Activated CD8-positive, alpha-beta memory T cell treated with anti-CD3 and anti-CD28 coated beads, Interleukin-2, amount 10 ng/mL, durations not matched to agents 7 days and 5 days (primary cell): ENCODE data around the gene SAE1. TPM values are rescaled to one million over a fixed set of nuclear protein-coding genes. Genes with fewer than 3 reads are reported as not detected.

Experiments used
- ATAC-seq: fragments of 150-1000 bp; cut with Tn5 transposase; one replicate; pipeline ENCODE4 v1.10.0; 2021; ENCODE audit warnings: moderate library complexity
- CTCF ChIA-PET: fragments of 350-600 bp; sonication (Branson Sonifier 250); formaldehyde crosslinking; loops from one replicate; lab custom pipeline; 2021; ENCODE audit warnings: antibody characterized with exemption; lab: Charles Lee
- DNase-seq: peaks from one replicate; pipeline ENCODE4 v3.0.0-alpha.2; 2020
- H3K27ac Mint-ChIP-seq: one replicate; pipeline ENCODE4 v1.8.0; 2021; ENCODE audit warnings: mild to moderate bottlenecking, mixed read lengths
- H3K27me3 Mint-ChIP-seq: one replicate; pipeline ENCODE4 v1.8.0; 2021; ENCODE audit warnings: mixed read lengths
- H3K36me3 Mint-ChIP-seq: one replicate; pipeline ENCODE4 v1.8.0; 2021; ENCODE audit warnings: mild to moderate bottlenecking, mixed read lengths
- H3K4me1 Mint-ChIP-seq: one replicate; pipeline ENCODE4 v1.8.0; 2021; ENCODE audit warnings: mixed read lengths
- H3K4me3 Mint-ChIP-seq: one replicate; pipeline ENCODE4 v1.8.0; 2021; ENCODE audit warnings: mild to moderate bottlenecking, moderate library complexity, mixed read lengths
- H3K9me3 Mint-ChIP-seq: one replicate; pipeline ENCODE4 v1.8.0; 2022; ENCODE audit warnings: low read depth, mixed read lengths
- total RNA-seq, 2 experiments: library from RNA; stranded (reverse); gene quantifications; one replicate each; pipeline ENCODE4 v1.2.3, GENCODE V29; 2021

SAE1 gene
- total RNA-seq, 2 experiments from 2014 or later, result 153 to 171 TPM

DNA sequence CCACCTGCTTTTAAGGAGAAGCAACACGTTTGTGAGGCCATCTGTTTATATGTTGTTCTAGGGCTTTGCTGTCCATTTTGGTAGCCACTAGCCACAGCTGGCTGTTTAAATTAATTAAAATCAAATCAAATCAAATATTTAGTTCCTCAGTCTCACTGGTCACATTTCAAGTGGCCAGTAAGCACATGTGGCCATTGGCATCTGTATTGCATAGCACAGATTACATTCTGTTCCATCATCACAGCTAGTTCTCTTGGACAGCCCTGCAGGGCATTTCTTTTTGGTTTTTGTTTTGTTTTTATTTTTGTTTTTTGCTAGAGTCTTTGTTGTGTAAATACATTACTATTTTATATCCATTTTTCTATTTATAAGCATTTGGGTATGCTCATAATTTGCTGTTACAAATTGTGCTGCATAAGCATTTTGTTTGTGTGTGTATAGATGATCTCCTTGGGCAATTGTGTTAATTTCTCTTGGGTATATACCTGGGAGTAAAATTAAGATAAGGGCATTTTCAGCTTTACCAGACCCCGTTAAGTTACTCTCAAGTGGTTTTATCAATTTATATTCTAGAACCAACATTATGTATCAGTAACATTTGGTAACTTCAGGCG, 31.3 kb downstream of the SAE1 start:
- Mint-ChIP-seq H3K4me3 (no peak overlapping the region), H3K27me3 (no peaks in the 10 kb centered on the region), H3K4me1 (peaks cover 30% of the 10 kb centered on the region), H3K9me3 (no peaks in the 10 kb centered on the region), H3K27ac (no peak overlapping the region), H3K36me3 (peaks cover 41% of the 10 kb centered on the region)
- ATAC-seq, result no peak
- DNase-seq, result no peak
- CTCF ChIA-PET, result interaction anchor here (0.6 to 1.7 kb wide), 6 partner anchors 25 to 171 kb away, joined by 3 to 7 read pairs (median 4); no protein-coding TSS in a partner anchor

DNA sequence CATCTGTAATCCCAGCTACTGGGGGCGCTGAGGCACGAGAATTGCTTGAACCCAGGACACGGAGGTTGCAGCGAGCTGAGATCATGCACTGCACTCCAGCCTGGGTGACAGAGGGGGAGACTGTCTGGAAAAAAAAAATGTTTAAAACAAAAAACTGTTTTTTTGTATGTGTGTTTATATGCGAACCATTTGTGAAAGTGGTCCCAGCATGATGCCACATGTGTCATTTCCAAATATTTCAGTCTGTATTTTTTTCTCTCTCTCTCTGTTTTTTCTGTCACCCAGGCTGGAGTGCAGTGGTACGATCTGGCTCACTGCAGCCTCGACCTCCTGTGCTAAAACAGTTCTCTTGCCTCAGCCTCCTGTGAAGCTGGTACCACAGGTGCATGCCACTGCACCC, 37.4 kb downstream of the SAE1 start:
- H3K4me3 Mint-ChIP-seq, result no peak overlapping the region
- no peak overlapping the region for H3K27ac Mint-ChIP-seq

DNA sequence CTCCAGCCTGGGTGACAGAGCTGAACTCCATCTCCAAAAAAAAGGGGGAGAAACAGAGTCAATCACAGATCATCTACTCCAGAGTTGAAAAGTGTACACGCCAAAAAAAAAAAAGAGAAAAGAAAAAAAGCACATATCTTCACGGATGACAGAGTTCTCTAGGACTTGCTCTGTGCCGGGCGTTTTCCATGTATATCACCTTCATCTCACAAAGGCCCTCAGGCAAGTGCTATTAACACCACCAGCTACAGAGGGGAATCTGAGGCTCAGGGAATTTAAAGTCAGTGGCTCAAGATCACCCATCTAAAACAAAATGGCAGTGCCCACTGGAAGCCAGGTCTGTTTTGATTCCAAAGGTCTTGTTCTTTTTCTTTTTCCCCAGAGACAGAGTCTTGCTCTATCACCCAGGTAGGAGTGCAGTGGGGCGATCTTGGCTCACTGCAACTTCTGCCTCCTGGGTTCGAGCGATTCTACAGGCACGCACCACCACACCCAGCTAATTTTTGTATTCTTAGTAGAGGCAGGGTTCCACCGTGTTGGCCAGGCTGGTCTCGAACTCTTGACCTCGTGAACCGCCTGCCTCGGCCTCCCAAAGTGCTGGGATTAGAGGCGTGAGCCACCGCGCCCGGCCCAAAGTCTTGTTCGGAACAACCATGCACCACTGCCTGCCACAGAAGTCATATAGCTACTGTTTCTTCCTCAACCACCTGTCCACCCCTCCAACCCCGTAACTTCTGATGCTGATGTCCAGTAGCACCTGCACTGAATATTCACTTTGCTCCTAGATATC, 42.2 kb downstream of the SAE1 start:
- Mint-ChIP-seq H3K4me1 (peaks cover 32% of the 10 kb centered on the region), H3K27ac (no peak overlapping the region), H3K4me3 (no peak overlapping the region), H3K27me3 (no peaks in the 10 kb centered on the region), H3K9me3 (no peaks in the 10 kb centered on the region), H3K36me3 (peaks cover 52% of the 10 kb centered on the region)
- DNase-seq, result no peak
- CTCF ChIA-PET, result interaction anchor here (1.1 kb wide), 1 partner anchor 71 kb away, joined by 4 read pairs; no protein-coding TSS in a partner anchor
- ATAC-seq, result no peak

More for the DNA sequence above, 37.4 kb downstream of the SAE1 start:
- Mint-ChIP-seq H3K4me1 (peaks cover 6% of the 10 kb centered on the region), H3K36me3 (peaks cover 36% of the 10 kb centered on the region), H3K9me3 (no peaks in the 10 kb centered on the region), H3K27me3 (no peaks in the 10 kb centered on the region)
- ATAC-seq (no peak), DNase-seq (no peak)
- CTCF ChIA-PET, result interaction anchor here (1.0 kb wide), 1 partner anchor 37 kb away, joined by 3 read pairs; no protein-coding TSS in a partner anchor

DNA sequence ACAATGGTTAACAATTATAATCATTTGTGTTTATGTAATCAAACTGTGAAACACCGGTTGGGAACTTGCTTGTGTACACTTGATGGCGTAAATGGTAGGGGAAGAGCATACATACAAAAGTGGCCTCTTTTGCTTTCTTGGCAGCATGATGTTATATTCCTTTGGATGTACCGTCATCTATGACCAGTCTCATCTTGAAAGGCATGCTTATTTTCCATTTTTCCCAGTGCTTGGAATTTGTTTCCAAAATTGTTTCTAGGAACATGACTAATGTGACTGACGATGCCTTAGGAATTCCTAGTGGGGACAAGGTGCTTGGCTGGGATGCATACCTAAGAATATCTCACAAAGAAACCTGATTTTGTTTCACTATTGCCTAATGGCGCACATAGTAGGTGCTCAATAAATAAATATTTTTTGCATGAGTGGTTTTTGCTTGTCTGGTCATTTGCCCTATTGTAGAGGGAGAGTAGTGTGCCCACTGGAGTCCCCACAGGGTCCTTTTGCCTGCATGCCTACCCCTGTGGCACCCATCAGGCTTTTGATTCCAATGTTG, 45.5 kb downstream of the SAE1 start:
- no peak overlapping the region for H3K4me3 Mint-ChIP-seq
- peak; percentile 32 for ATAC-seq
- peaks cover 55% of the 10 kb centered on the region for H3K4me1 Mint-ChIP-seq
- H3K27me3 Mint-ChIP-seq, result no peaks in the 10 kb centered on the region
- peaks cover 54% of the 10 kb centered on the region for H3K36me3 Mint-ChIP-seq
- no peaks in the 10 kb centered on the region for H3K9me3 Mint-ChIP-seq
- DNase-seq, result no peak
- peak overlapping the region; percentile 74 for H3K27ac Mint-ChIP-seq
- CTCF ChIA-PET, result interaction anchor here (0.9 to 3.0 kb wide), 4 partner anchors 10 to 215 kb away, joined by 3 to 9 read pairs (median 6); no protein-coding TSS in a partner anchor

DNA sequence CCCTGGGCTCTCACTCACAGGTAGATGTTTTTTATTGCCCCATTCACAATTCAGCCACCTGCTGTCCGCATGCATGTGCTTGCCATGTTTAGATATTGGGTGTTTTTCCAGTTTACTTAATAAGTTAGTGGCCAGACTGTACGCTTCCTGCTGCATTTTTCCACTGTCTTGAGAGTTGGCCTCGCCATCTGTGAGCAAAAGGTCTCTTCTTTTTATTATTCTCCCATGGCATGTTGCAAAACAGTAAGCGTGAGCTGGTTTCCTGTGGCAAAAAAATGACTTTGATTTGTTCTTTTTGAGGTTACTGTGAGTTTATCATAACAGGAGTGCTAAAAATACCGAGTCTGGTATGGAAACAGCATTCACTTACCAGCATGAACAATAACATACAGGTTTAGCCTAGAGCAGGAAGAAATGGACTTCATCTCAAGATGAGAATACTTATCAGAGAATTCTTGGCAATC, 46.0 kb downstream of the SAE1 start:
- Mint-ChIP-seq H3K4me1 (peaks cover 55% of the 10 kb centered on the region), H3K9me3 (no peaks in the 10 kb centered on the region), H3K27ac (peak overlapping the region; percentile 74), H3K4me3 (no peak overlapping the region), H3K36me3 (peaks cover 54% of the 10 kb centered on the region), H3K27me3 (no peaks in the 10 kb centered on the region)
- DNase-seq (peak; percentile 46), ATAC-seq (peak; percentile 65)
- CTCF ChIA-PET, result interaction anchor here (0.7 to 3.0 kb wide), 7 partner anchors 10 to 214 kb away, joined by 3 to 9 read pairs (median 4); no protein-coding TSS in a partner anchor

DNA sequence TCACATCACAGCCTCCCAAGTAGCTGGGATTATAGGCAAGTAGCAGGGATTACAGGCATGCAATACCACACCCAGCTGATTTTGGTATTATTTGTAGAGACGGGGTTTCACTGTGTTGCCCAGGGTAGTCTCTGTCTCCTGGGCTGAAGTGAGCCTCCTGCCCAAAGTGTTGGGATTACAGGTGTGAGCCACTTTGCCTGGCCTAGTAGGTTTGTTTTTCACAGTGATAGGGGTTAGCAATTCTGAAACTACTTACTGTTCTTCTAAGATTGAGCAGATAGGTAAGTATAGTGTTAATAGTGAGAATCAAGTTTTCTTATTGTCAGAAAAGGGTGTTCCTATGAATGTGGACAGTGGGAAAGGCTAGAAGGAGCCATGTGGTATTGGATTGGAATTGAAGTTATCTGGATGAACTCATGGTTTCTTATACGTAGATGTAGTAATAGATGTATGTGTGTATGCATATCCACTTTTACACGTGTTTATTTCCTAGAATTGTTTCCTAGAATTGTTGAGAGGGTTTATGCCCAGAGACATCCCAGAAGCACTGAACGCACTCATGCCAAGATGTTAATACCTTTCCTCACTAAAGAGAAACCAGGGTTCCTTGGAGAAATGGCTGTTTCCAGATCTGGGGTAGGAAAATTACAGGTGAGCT, 49.1 kb downstream of the SAE1 start:
- ATAC-seq (no peak), DNase-seq (no peak)
- peaks cover 63% of the 10 kb centered on the region for H3K36me3 Mint-ChIP-seq
- no peak overlapping the region for H3K27ac Mint-ChIP-seq
- CTCF ChIA-PET, result interaction anchor here (2.0 kb wide), 1 partner anchor 64 kb away, joined by 4 read pairs; no protein-coding TSS in a partner anchor
- H3K27me3 Mint-ChIP-seq, result no peaks in the 10 kb centered on the region
- H3K4me1 Mint-ChIP-seq, result peaks cover 78% of the 10 kb centered on the region
- no peak overlapping the region for H3K4me3 Mint-ChIP-seq
- no peaks in the 10 kb centered on the region for H3K9me3 Mint-ChIP-seq

DNA sequence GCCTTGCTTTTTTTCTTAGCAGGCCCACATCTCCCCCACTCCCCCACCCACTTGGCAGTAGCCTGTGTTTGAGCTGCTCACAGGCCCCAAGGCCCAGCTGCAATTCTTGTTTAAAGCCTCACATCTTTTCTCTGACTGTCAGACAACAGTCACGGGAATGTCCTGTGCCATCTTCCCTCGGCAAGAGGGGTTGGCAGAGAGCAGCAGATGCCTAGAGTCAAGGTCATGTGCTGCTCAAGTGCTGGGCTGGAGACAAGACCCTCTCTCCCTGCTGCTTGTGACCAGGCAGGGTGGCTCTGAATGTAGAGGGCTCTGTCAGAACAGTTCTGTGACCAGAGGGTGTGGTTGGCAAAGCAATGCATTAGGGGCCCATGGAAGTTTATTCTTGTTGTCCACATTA, 53.0 kb downstream of the SAE1 start:
- peaks cover 51% of the 10 kb centered on the region for H3K36me3 Mint-ChIP-seq

DNA sequence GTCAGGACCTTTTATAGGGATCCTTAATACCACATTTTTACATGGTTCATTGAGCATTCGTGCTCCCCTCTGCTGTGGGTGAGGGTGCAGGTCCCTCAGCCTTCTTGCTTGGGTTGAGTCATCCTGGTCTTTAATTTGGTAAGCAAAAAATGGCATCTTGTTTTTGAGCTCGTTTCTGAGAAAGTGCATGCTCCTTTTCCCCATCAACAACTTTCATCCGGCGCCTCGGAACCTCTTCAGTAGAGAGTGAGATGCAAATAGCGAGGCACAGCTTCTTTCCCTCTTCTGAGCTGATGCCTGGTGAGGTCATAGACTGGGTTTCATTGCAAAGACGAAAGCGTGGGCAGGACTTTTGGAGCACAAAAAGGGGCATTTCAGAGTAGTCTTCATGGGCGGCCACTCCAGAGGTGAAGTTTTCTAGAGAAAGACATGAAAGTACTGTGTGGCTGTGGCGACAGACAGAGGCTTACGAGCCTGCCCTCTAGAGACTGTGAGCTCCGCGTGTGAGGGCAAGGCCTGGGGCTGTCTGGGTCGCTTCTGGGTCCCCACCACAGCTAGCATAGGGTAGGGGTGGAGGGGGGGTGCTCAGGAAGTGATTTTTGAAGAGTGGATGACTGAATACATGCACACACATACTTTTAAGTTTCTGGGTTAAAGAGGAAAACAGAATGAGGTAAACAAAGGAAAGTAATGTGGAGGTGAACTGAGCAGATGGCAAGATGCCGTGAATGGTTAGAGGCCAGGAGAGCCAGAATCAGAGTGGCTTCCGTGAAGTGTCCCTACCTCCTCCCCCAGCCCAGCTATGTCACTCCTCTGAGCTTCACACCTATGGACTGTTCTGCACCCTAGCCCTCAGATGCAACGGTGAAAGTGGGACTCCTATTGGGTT, 56.1 kb downstream of the SAE1 start:
- DNase-seq (peak; percentile 86), ATAC-seq (peak; percentile 78)
- H3K27me3 Mint-ChIP-seq, result no peaks in the 10 kb centered on the region
- peaks cover 55% of the 10 kb centered on the region for H3K36me3 Mint-ChIP-seq
- peak overlapping the region; percentile 31 for H3K4me3 Mint-ChIP-seq
- peaks cover 73% of the 10 kb centered on the region for H3K4me1 Mint-ChIP-seq
- H3K9me3 Mint-ChIP-seq, result no peaks in the 10 kb centered on the region
- CTCF ChIA-PET, result interaction anchor here (0.7 to 3.8 kb wide), 23 partner anchors 9 to 196 kb away, joined by 3 to 25 read pairs (median 4); partner anchors contain the start of genes CCDC9, SAE1 and ZC3H4
- peak overlapping the region; percentile 88 for H3K27ac Mint-ChIP-seq

More for the DNA sequence above, 53.0 kb downstream of the SAE1 start:
- H3K9me3 Mint-ChIP-seq, result no peaks in the 10 kb centered on the region
- CTCF ChIA-PET, result interaction anchor here (3.2 kb wide), 1 partner anchor 61 kb away, joined by 14 read pairs; no protein-coding TSS in a partner anchor
- no peak overlapping the region for H3K27ac Mint-ChIP-seq
- no peak for ATAC-seq
- peaks cover 69% of the 10 kb centered on the region for H3K4me1 Mint-ChIP-seq
- H3K27me3 Mint-ChIP-seq, result no peaks in the 10 kb centered on the region
- DNase-seq, result no peak
- H3K4me3 Mint-ChIP-seq, result no peak overlapping the region

DNA sequence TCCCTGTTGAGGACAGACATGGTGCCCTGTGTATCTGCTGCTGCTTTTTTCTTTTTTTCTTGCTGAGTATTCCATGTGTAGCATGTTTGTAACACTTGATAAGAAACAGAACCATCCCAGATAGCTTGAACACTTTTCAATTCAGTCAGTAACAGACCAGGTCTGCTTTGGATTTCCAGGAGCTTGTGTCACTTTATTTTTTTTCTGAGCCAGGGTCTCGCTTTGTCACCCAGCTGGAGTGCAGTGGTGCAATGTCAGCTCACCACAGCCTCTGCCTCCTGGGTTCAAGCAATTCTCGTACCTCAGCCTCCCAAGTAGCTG, 56.7 kb downstream of the SAE1 start:
- Mint-ChIP-seq H3K4me1 (peaks cover 68% of the 10 kb centered on the region), H3K9me3 (no peaks in the 10 kb centered on the region), H3K27me3 (no peaks in the 10 kb centered on the region), H3K36me3 (peaks cover 51% of the 10 kb centered on the region), H3K27ac (peak overlapping the region; percentile 88), H3K4me3 (peak overlapping the region; percentile 31)
- DNase-seq, result no peak
- CTCF ChIA-PET, result interaction anchor here (1.2 to 3.8 kb wide), 15 partner anchors 11 to 196 kb away, joined by 3 to 25 read pairs (median 6); partner anchors contain the start of genes CCDC9 and ZC3H4
- no peak for ATAC-seq

DNA sequence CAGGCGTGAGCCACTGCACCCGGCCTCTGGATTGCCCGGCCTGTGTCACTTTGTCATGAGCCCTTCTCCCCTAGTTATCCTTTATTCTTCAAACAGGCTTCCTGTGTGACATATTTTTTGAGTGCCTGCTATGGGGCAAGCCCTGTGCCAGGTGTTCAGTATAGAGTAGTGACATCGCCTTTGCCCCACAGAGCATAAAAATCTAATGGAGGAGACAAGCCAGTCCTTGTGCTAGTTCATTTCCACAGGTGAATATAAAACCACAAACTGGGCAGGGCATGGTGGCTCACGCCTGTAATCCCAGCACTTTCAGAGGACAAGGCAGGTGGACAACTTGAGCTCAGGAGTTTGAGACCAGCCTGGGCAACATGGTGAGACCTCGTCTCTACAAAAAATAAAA, 57.2 kb downstream of the SAE1 start:
- H3K4me3 Mint-ChIP-seq, result no peak overlapping the region
- ATAC-seq (no peak), DNase-seq (no peak)
- peaks cover 63% of the 10 kb centered on the region for H3K4me1 Mint-ChIP-seq
- CTCF ChIA-PET, result interaction anchor here (1.3 to 3.8 kb wide), 6 partner anchors 23 to 108 kb away, joined by 3 to 25 read pairs (median 7); no protein-coding TSS in a partner anchor
- H3K27ac Mint-ChIP-seq, result no peak overlapping the region
- peaks cover 47% of the 10 kb centered on the region for H3K36me3 Mint-ChIP-seq
- no peaks in the 10 kb centered on the region for H3K27me3 Mint-ChIP-seq
- H3K9me3 Mint-ChIP-seq, result no peaks in the 10 kb centered on the region

DNA sequence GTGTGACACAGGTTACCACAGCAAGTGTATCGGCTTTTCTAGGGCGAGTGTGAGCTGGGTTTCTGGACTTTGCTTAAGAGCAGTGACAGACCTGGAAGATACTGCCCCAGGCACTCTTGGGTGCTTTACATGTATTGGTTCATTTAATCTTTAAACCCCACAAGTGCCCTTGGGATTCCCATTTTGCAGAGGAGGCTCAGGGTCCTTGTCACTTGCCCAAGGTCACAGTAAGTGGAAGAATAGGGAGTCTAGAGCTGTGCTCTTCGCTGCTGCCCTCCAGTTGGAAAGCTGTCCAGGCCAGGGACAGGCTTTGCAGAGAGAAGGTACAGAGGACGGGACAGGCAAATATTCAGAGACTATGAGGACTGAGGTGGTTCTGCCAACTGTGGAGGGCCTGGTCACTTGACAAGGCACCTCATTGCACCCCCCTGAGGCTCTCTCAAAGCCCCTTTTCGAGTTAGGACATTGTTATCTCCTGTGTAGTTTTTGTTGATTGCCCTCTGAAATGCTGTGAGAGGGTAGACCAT, 57.9 kb downstream of the SAE1 start:
- no peaks in the 10 kb centered on the region for H3K9me3 Mint-ChIP-seq
- DNase-seq (no peak), ATAC-seq (no peak)
- no peak overlapping the region for H3K4me3 Mint-ChIP-seq
- peaks cover 55% of the 10 kb centered on the region for H3K4me1 Mint-ChIP-seq
- CTCF ChIA-PET, result interaction anchor here (1.5 to 3.8 kb wide), 4 partner anchors 22 to 56 kb away, joined by 3 to 25 read pairs (median 9); no protein-coding TSS in a partner anchor
- H3K27ac Mint-ChIP-seq, result no peak overlapping the region
- peaks cover 41% of the 10 kb centered on the region for H3K36me3 Mint-ChIP-seq
- no peaks in the 10 kb centered on the region for H3K27me3 Mint-ChIP-seq
